HT1080 (cell line): ENCODE results near the gene ITGB2. TPM values are rescaled to one million over a fixed set of nuclear protein-coding genes. Genes with fewer than 3 reads are reported as not detected.
A peak's percentile ranks its signal among the peaks of the same experiment; 100 is the strongest.

Source experiments
- DNase-seq: peaks from one replicate; pipeline ENCODE4 v3.0.0-alpha.2; 2015; ENCODE audit warnings: low read depth
- polyA plus RNA-seq, 2 experiments: library from polyadenylated mRNA; depleted of rRNA; stranded (reverse); fragments of >200 nt; gene quantifications; 2 replicates each; pipeline ENCODE4 v1.2.3, GENCODE V29; 2015
- total RNA-seq: library from RNA; depleted of rRNA; stranded (reverse); fragments of >200 nt; shearing (Covaris generic); gene quantifications from 2 replicates; pipeline ENCODE4 v1.2.3, GENCODE V29; 2014; rRNA removed

ITGB2 gene
- total RNA-seq: 1.6 and 1.8 TPM in 2 replicates
- 4.4 and 5.4 TPM in 2 replicates for polyA plus RNA-seq (2015; cell fraction: cytosol; rRNA removed)
- polyA plus RNA-seq (2015; cell fraction: nucleus; rRNA removed): 6.5 and 8.3 TPM in 2 replicates

DNA sequence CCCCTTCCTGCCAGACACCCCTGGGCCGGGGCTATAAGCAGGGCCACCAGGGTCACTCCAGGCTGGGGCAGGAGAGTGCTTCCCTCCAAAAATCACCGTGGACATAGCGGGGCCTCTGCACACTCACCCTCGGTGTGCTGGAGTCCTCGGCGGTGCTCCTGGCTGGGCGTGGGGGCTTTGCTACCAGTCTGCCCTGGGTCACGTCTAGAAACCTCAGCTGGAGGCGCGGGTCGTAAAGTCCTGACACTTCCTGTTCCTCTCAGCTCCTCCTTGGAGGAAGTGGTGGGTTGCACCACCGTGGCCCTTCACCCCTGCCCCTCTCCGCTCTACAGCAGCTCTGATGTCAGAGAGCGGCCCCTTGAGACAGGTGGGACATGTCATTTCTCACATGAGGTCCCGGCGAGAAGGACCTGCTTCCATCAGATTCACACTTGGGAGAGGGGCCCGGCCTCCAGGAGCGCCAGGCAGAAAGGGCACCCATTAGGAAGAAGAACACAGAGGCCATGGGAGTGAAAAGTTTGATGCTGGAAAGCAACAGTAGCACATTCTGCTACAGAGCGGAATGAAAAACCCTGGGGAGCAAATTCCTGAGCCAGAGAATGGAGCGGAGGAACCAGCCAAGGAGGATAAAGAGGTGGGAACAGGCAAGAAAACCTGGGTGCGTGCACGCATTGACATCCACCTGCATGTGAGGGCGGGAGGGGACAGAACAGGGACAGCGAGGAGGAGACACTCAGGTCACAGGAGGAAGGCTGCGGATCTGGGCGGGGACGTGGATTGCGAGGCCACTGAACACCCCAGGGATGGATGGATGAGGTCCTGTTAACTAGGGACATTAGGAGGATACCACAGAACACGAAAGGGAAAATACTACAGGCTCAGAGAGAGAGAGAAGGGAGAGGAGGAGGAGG lies at the start of gene ITGB2:
ITGB2 (minus strand) TSS at position 206 of the 911 bp plus-strand sequence. CDS start 10,117 bp downstream, outside the sequence.
- no peak for DNase-seq

DNA sequence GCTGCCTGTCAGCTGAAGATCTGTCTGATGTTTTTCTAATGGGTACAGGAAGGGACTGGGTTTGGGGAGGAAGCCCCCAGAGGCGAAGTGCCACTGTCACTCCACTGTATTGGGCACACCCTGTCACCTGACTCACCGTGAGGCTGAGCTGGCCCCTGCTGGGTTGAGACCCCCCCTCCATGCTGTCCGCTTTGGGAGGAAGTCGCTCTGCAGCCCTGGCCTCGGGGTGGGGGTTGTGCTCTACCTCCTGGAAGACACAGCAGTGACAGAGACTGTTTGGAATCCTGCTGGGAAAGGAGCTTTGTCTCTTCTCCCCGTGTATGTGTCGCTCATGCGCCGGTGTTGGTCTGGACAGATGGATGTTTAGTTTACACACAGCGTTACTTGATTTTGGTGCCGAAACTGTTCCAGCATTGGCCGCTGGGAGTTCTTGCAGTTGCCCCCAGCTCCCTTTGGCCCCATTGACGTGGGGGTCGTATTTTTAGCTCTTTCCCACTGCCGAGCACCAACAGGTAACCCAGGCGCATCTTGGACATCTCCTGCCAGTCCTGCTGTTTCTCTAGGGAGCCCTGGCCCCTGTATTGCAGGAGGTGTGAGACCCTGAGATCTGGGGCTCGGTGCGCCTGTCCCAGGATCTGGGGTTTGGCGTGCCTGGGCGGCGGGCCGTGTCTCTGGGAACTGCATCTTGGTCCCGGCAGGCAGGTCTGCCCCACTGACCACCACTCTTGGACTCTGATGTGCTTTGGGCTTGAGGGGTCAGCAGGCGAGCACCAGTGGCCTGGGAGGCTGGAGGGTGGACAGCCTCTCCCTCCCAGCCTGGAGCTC lies 49.4 kb upstream of the ITGB2 start:
- DNase-seq: no peak

DNA sequence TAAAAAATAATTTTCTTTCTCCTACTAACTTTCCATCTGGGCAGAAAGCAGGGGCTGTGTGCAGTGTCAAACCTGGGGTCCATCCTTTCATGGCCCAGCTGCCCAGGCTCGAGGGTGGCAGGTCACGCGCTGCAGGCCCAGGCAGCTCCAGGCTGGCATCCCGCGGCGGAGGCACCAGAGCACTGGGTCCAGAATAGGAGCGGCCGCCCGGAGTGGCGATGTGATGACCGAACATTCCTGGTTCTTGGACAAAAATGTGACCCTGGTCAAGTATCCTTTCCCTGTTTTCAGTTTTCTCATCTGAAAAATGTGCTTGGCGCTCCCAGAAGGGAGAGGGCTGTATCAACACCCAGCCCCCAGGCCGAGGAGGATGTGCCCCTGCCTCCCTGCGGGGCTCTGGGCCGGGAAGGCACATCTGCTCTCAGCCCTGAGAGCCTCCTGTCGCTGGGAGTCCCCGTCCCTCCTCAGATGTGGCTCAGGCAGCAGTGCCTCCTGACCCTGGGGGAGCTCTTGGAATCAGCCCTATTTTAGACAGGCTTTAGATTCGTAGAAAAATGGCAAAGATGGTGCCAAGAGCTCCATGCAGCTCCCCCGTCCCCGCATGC lies 48.5 kb upstream of the ITGB2 start:
- no peak for DNase-seq

- DNase-seq: no peak
Measured at GRCh38 chr21:44967082-44968047, 46.7 kb upstream of the ITGB2 start.

DNA sequence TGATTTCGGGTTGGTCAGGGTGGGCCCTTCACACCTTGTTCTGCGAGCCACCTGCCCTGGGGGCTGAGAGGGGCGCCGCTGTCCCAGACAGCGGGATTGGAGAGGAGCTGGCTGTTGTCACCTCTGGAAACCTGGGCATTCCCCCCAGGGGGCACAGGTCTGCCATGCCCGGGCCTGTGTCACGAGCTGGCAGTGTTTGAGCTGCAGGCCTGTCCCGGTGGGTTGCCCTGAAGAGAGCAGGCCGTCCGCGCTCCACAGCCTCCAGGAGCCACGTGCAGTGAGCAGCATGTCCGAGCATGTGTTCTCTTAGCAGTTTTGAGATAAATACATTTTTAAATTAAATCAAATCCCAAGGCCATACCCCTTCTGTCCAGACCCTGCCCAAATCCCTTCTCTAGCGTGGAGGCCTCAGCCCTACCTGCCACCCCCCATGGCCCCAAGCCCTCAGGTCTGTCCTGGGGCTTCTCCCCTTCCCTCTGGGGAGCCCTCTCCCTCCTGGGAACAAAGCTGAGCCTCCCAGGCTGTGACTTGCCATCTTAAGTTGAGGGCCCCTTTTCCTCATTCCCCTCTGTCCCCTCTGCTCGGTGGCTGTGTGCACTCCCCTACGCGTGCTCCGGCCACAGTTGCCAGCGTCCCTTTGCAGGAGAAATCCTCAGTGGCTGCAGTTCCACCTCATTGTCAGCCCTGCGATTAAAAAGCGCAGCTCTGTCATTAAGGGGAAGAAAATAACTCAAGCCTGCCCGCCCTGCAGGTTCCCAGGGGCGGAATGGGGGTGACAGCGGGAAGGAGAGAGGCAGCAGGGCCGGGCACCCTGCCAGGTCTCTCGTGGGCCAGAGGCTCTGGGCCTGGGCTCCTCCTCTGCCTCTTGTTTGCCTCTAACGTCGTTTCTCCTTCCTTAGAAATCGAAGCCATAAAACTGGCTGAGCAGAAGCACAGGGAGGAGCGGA lies 45.7 kb upstream of the ITGB2 start:
- no peak for DNase-seq

GRCh38 chr21:44965251-44966022 lies 44.7 kb upstream of the ITGB2 start:
- DNase-seq: peak; percentile 31

DNA sequence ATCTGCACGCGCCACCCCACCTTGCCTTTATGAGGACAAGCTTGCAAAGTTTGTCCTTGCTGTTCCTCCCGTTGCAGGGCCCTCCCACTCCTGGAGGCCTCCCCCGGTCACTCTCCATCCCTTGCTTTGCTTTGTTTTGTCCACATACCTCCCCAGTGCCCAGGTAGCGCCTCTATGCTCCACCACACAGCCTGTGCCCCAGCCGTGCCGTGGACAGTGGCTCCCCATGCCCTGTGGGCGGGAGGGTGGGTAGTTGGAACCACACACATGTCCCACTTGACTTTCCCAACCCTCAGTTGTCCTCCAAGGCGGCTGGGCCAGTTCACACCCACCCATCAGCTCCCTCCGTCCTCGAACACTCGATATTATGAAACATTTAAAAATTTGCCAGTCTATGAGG lies 43.7 kb upstream of the ITGB2 start:
- no peak for DNase-seq

DNA sequence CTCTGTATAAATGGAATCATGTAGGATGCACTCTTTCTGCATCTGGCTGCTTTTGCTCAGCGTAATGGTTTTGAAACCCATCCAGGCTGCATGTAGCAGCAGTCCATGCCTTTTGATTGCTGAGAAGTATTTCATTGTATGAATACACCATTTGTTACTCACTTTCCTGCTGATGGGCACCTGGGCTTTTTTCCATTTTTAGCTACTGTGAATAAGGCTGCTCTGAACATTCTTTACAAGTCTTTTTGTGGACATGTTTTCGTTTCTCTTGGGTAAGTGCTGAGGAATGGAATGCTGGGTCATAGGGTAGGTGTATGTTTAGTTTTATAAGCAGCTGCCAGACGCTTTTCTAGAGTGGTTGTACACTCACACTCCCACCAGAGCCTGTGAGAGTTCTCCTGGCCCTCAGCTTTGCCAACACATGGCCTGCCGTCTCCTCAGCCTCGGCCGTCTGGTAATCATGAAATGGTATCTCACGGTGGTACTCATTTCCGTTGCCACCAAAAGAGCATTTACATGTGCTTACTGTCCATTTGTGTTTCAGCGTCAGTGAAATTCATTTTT lies 41.8 kb upstream of the ITGB2 start:
- DNase-seq: peak; percentile 93

DNA sequence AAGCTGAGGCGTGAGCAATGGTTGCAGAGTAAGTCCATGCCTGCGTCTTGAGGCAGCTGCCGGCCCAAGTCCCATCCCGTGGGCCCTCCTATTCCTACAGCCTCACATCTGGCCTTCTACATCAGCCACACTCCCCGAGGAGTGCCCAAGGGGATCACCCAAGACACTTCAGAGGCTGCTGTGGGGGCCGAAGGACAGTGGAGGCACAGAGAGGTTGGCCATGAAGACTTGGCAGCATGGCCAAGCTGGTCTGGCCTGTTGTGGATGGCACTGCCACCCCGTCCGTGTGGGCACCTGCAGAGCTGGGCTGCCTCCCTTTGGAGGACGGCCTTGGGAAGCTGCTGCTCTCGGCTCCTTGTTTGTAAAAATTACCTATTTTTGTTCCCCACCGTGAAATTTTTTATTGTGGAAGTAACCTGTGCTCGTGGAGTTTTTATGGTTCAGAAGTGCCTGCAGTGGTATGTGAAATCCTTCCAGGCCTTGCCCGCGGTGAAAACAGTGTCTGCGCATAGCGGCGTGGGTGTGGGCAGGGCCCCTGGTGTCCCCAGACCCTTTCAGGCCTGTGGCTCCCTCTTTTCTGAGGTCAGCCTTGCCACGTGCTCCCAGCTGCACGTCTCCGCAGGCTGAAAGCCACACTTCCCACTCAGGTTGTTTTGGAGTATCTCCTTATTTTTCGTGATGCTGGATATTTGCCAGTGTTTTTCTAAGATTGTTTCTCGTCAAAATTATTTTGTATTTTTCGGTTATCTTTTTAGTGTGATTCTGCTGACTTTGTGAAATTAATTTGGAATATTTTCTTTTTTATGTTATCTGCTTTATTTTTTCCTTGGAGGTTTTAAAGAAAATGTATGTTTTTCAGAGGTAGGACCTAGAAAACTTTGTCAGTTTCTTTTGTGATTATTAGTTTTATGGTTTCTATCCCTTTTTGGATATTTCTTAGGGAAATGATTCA lies 39.7 kb upstream of the ITGB2 start:
- no peak for DNase-seq

DNA sequence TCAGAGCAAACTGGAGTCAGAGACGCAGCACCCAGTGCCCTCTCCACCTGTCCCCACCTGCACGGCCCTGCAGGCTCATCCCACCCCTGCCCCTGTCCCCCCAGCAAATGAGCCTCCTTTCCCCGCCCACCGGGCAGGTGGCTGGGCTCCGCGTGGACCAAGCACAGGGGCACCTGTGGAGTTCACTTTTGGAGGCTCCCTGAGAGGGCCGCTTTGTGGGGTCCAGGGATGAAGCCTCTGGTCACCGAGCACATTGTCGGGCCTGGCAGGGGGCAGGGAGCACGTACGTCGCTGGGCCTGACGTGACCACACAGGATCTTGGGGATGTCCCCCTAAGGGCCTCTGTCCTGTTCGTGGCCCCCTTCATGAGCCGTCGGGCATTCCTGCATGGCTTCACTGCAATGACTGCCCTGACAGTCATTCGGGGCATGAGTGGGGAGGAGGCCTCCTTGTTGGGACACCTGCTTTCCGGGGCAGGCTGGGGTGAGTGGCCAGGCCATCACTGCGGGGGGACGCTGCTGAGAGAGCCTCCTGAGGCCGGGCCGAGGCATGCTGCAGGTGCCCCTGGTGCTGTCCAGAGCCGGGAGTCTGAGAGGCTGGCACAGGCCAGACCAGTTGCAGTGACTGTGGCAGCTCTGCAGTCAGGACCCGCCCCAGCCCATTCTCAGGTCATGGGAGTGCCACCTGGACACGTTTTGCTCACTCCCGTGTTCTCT lies 38.8 kb upstream of the ITGB2 start:
- DNase-seq: no peak

DNA sequence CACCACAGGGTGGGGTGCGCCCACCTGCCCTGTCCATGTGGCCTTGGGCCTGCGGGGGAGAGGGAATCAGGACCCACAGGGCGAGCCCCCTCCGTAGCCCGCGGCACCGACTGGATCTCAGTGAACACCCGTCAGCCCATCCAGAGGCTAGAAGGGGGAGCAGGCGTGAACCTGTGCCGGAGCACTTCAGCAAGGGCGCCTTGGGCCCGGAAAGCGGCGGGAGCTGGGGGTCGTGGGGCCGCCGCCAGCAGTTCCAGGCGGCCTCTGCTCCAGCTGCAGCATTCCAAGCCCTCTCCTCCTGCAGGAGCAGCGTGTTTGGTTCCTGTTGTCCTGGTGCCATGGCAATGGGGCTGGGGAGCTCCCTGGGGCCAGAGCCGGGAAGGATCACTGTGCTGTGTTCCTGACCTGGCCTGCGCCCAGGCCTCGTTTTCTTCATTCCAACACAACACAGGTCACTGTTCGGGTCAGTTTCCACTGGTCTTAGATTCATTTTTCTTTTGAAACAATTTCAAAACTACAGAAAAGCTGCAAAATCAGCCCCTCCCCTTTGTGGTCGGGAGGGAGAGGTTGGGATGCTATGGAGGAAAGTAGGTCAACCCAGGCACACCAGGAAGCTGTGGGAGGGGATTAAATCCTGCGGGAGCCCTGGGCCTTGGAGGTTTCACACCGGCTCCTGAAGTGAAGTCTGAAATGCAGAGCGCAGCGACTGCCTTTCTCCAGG lies 37.9 kb upstream of the ITGB2 start:
- DNase-seq: no peak

GRCh38 chr21:44957901-44958451 lies 37.3 kb upstream of the ITGB2 start:
- DNase-seq: no peak

GRCh38 chr21:44957047-44957831 lies 36.5 kb upstream of the ITGB2 start:
- DNase-seq: no peak

- no peak for DNase-seq
Measured at GRCh38 chr21:44956356-44957046, 35.8 kb upstream of the ITGB2 start.
